GM23338 (cell line): ENCODE results near the gene TCF20. TPM values are rescaled to one million over a fixed set of nuclear protein-coding genes. Genes with fewer than 3 reads are reported as not detected.

Experiments used
- CREB1 ChIP-seq: fragments of 250-450 bp; sonication (Bioruptor Pico); IDR thresholded peaks from 2 replicates; pipeline ENCODE4 v1.5.0; 2020; ENCODE audit warnings: low read depth, mild to moderate bottlenecking, moderate library complexity
- EZH2 ChIP-seq: fragments of 200-600 bp; sonication (generic); IDR thresholded peaks from one replicate; pipeline ENCODE4 v1.8.0; 2017; ENCODE audit warnings: antibody characterized with exemption, mild to moderate bottlenecking, low read depth; ENCODE audit not compliant: unreplicated experiment
- POLR2AphosphoS5 ChIP-seq: IDR thresholded peaks from 2 replicates; pipeline ENCODE4 v1.6.1; 2016; ENCODE audit warnings: antibody characterized with exemption, low read depth
- REST ChIP-seq: IDR thresholded peaks from one replicate; pipeline ENCODE4 v1.6.1; 2018; ENCODE audit warnings: antibody characterized with exemption; ENCODE audit not compliant: unreplicated experiment
- STAT1 ChIP-seq: IDR thresholded peaks from one replicate; pipeline ENCODE4 v1.6.1; 2016; ENCODE audit warnings: antibody characterized with exemption; ENCODE audit not compliant: unreplicated experiment
- ZNF331 ChIP-seq: fragments of 250-450 bp; sonication (Bioruptor Pico); IDR thresholded peaks from 2 replicates; pipeline ENCODE4 v1.5.0; 2020; ENCODE audit warnings: low read depth, mild to moderate bottlenecking, moderate library complexity
- ZNF462 ChIP-seq: fragments of 250-450 bp; sonication (Bioruptor Pico); IDR thresholded peaks from 2 replicates; pipeline ENCODE4 v1.5.0; 2020; ENCODE audit warnings: mild to moderate bottlenecking, moderate library complexity
- polyA plus RNA-seq: library from polyadenylated mRNA; unstranded; fragments of >200 nt; fragmentation: Nextera tagmentation; extraction: Ambion mirVana; gene quantifications from 2 replicates; pipeline ENCODE4 v1.2.1, GENCODE V29; 2016
- total RNA-seq: library from RNA; depleted of rRNA; stranded (reverse); fragments of >200 nt; shearing (Covaris generic); gene quantifications from 2 replicates; pipeline ENCODE4 v1.2.3, GENCODE V29; 2014
- TF ChIP-seq, protein P1 (sequence below), 2 experiments: fragments of 200-600 bp in 1 of 2; sonication (generic) in 1 of 2; conservative IDR thresholded peaks; 2 replicates each; pipeline versions ENCODE4 v1.5.1 to v1.6.1; 2016 to 2017; ENCODE audit warnings: antibody characterized with exemption in 2 of 2, low read depth in 2 of 2, mild to moderate bottlenecking in 2 of 2, moderate library complexity in 1 of 2

TCF20 gene
- total and polyA plus RNA-seq, 2 experiments from 2014 or later: 6.4 to 68.7 TPM

- TF ChIP-seq ZNF462 (CRISPR knock-in tag): no peak
- no peak for TF ChIP-seq EZH2
- no peak for TF ChIP-seq REST
- TF ChIP-seq ZNF331 (CRISPR knock-in tag): no peak
- TF ChIP-seq CREB1 (CRISPR knock-in tag): no peak
- TF ChIP-seq, protein P1, sequence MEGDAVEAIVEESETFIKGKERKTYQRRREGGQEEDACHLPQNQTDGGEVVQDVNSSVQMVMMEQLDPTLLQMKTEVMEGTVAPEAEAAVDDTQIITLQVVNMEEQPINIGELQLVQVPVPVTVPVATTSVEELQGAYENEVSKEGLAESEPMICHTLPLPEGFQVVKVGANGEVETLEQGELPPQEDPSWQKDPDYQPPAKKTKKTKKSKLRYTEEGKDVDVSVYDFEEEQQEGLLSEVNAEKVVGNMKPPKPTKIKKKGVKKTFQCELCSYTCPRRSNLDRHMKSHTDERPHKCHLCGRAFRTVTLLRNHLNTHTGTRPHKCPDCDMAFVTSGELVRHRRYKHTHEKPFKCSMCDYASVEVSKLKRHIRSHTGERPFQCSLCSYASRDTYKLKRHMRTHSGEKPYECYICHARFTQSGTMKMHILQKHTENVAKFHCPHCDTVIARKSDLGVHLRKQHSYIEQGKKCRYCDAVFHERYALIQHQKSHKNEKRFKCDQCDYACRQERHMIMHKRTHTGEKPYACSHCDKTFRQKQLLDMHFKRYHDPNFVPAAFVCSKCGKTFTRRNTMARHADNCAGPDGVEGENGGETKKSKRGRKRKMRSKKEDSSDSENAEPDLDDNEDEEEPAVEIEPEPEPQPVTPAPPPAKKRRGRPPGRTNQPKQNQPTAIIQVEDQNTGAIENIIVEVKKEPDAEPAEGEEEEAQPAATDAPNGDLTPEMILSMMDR (conservative IDR thresholded peaks at IDR 0.05; ENCODE audit: low read depth in 2 of 2): no peak
- TF ChIP-seq POLR2AphosphoS5: no peak
- TF ChIP-seq STAT1: no peak
Observed at GRCh38 chr22:42292732-42293520, 22.5 kb upstream of the TCF20 start (continued).
